SU-DHL-6 (cell line): ENCODE measurements around the gene EPX.

Source experiments
- H2AFZ ChIP-seq: fragments of 200-600 bp; sonication (generic); 2 replicates; pipeline ENCODE4 v1.6.1; 2014; ENCODE audit warnings: low read depth, mild to moderate bottlenecking, moderate library complexity, mixed read lengths, antibody characterized with exemption, low read length; ENCODE audit not compliant: severe bottlenecking
- H3F3A ChIP-seq: fragments of 200-600 bp; shearing (Covaris generic); 2 replicates; pipeline ENCODE4 v1.6.0; 2016; ENCODE audit warnings: antibody characterized with exemption, mild to moderate bottlenecking; ENCODE audit not compliant: insufficient read depth
- H3K27ac ChIP-seq: fragments of 200-600 bp; sonication (generic); 2 replicates; pipeline ENCODE4 v1.5.1; 2016; ENCODE audit warnings: low read depth, mild to moderate bottlenecking, low read length, moderate library complexity, mixed read lengths
- H3K27me3 ChIP-seq: fragments of 200-600 bp; sonication (generic), shearing (Covaris generic); 2 replicates; pipeline ENCODE4 v1.6.0; 2014; ENCODE audit warnings: mild to moderate bottlenecking, low read length
- H3K36me3 ChIP-seq: fragments of 200-600 bp; sonication (generic); 2 replicates; pipeline ENCODE4 v1.6.1; 2014; ENCODE audit warnings: mild to moderate bottlenecking, low read length, mixed read lengths
- H3K4me2 ChIP-seq: fragments of 300-600, 200-600 bp; shearing (Covaris generic), sonication (generic); 2 replicates; pipeline ENCODE4 v1.6.0; 2014; ENCODE audit warnings: low read length, low read depth, mild to moderate bottlenecking; ENCODE audit not compliant: poor library complexity, severe bottlenecking
- H3K4me3 ChIP-seq: fragments of 200-600 bp; sonication (generic); 2 replicates; pipeline ENCODE4 v1.5.1; 2014; ENCODE audit warnings: antibody characterized with exemption, low read length, mild to moderate bottlenecking, mixed read lengths; ENCODE audit not compliant: insufficient read depth, poor library complexity, severe bottlenecking
- H3K79me2 ChIP-seq: fragments of 200-600 bp; sonication (generic); 2 replicates; pipeline ENCODE4 v1.6.1; 2014; ENCODE audit warnings: mild to moderate bottlenecking, low read length, moderate library complexity; ENCODE audit not compliant: insufficient read depth
- H3K9ac ChIP-seq: fragments of 200-600 bp; sonication (generic); 2 replicates; pipeline ENCODE4 v1.7.0; 2014; ENCODE audit warnings: mild to moderate bottlenecking, low read length
- H3K9me2 ChIP-seq: fragments of 200-600 bp; sonication (generic); replicated peaks from 2 replicates; pipeline ENCODE4 v1.6.1; 2014; ENCODE audit warnings: low read length; ENCODE audit not compliant: insufficient read depth
- H3K9me3 ChIP-seq: fragments of 200-600 bp; sonication (generic); 2 replicates; pipeline ENCODE4 v1.6.1; 2014; ENCODE audit warnings: low read length, mixed read lengths; ENCODE audit not compliant: insufficient read depth
- H4K20me1 ChIP-seq: fragments of 200-600 bp; sonication (generic); 2 replicates; pipeline ENCODE4 v1.6.1; 2014; ENCODE audit warnings: low read depth, mild to moderate bottlenecking, antibody characterized with exemption, low read length, moderate library complexity, mixed read lengths
- CTCF ChIP-seq: fragments of 200-600 bp; sonication (generic); IDR thresholded peaks from one replicate; pipeline ENCODE4 v1.5.1; 2017; ENCODE audit warnings: antibody characterized with exemption, mild to moderate bottlenecking, low read length, moderate library complexity; ENCODE audit not compliant: insufficient read depth, poor library complexity, severe bottlenecking
- EZH2phosphoT487 ChIP-seq: fragments of 200-600 bp; sonication (generic), shearing (Covaris generic); conservative IDR thresholded peaks from 2 replicates; pipeline ENCODE4 v1.6.1; 2018; ENCODE audit warnings: mild to moderate bottlenecking, antibody characterized with exemption, low read length, moderate library complexity, mixed read lengths

EPX gene

DNA sequence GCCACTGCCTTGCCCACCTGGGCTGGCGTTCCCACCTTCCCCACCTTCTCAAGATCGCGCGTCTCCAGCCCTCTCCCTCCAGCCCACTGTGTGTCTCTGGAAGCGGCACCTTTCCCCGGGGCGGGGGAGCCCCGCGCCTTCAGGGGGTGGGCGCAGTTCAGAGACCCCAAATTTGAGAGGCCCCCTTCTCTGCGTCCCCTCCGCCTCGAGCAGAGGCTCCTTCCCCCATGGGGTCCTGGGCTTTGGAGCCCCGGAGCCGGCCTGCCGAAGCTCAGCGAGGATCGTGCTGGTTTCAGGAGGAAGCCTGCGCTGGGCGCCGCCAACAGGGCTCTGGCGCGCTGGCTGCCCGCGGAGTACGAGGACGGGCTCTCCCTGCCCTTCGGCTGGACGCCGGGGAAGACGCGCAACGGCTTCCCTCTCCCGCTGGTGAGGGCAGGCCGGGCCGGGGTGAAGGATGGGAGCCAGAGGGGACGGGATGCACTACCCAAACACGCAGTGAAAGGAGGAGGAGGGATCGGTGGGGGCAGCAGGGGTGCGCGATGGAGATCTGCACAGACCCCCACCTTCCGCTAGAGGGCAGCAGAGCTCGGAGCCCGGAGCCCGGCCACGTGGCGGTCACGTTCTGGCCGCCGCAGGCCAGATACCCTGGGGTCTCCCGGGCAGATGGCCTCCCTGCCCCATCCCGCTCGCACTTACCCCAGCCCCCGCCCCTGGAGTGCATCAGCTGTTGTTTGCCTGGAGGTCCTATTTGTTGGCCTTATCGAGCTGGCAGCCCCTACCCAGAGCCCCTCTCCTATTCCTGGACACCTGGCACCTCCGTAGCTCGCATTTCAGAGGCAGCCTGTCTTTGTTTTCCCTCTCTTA lies 57.0 kb downstream of the EPX start:
- Histone ChIP-seq H3K4me3 (no peak overlapping the region), H3K9me3 (no peaks in the 10 kb centered on the region), H3K9me2 (no peaks in the 10 kb centered on the region), H3K27ac (no peak overlapping the region), H3K79me2 (no peaks in the 10 kb centered on the region), H2AFZ (peak overlapping the region; percentile 92), H3K4me2 (peak overlapping the region; percentile 33), H3K27me3 (no peaks in the 10 kb centered on the region), H4K20me1 (no peaks in the 10 kb centered on the region), H3K9ac (peak overlapping the region; percentile 22; the same call in 1 of the 2 replicates), H3F3A (no peaks in the 10 kb centered on the region), H3K36me3 (no peaks in the 10 kb centered on the region)
- TF ChIP-seq CTCF (peak; percentile 65), EZH2phosphoT487 (no peak)

GRCh38 chr17:58250344-58251011 lies 58.0 kb downstream of the EPX start:
- H3K27ac ChIP-seq = no peak overlapping the region
- no peaks in the 10 kb centered on the region for H3K79me2 ChIP-seq
- no peaks in the 10 kb centered on the region for H3F3A ChIP-seq
- H3K9ac ChIP-seq = no peak overlapping the region
- no peaks in the 10 kb centered on the region for H3K9me3 ChIP-seq
- H4K20me1 ChIP-seq = no peaks in the 10 kb centered on the region
- TF ChIP-seq CTCF = no peak
- TF ChIP-seq EZH2phosphoT487 = no peak
- H3K4me2 ChIP-seq = no peak overlapping the region
- no peaks in the 10 kb centered on the region for H3K27me3 ChIP-seq
- H2AFZ ChIP-seq = peak overlapping the region; percentile 92
- no peaks in the 10 kb centered on the region for H3K9me2 ChIP-seq
- H3K36me3 ChIP-seq = no peaks in the 10 kb centered on the region
- H3K4me3 ChIP-seq = no peak overlapping the region

GRCh38 chr17:58252141-58252540 lies 59.6 kb downstream of the EPX start:
- Histone ChIP-seq H3K4me3 (no peak overlapping the region), H3K79me2 (no peaks in the 10 kb centered on the region), H3K27ac (no peak overlapping the region), H3F3A (no peaks in the 10 kb centered on the region), H3K4me2 (no peak overlapping the region), H3K9me3 (no peaks in the 10 kb centered on the region), H4K20me1 (no peaks in the 10 kb centered on the region), H3K27me3 (no peaks in the 10 kb centered on the region), H3K9ac (no peak overlapping the region), H2AFZ (no peak overlapping the region), H3K9me2 (no peaks in the 10 kb centered on the region), H3K36me3 (no peaks in the 10 kb centered on the region)
- TF ChIP-seq EZH2phosphoT487 = no peak
- no peak for TF ChIP-seq CTCF
